Suprapubic skin (tissue), 4 donors: Measurements from ENCODE around the gene MTMR2.

Experiments
- CTCF ChIP-seq, 2 donors: fragments of 200-600 bp in 1 of 2; fragments of 450-650 bp in 1 of 2; sonication (generic) in 1 of 2; IDR thresholded peaks; one replicate each; pipeline ENCODE4 v1.5.1; 2016 to 2019; ENCODE audit warnings: antibody characterized with exemption in 2 of 2, mild to moderate bottlenecking in 1 of 2, moderate library complexity in 1 of 2
- EP300 ChIP-seq: sonication (generic); formaldehyde crosslinking; IDR thresholded peaks from one replicate; pipeline ENCODE4 v1.6.1; 2017; ENCODE audit warnings: antibody characterized with exemption
- POLR2AphosphoS5 ChIP-seq, 3 donors: sonication (generic); formaldehyde crosslinking; IDR thresholded peaks; one replicate each; pipeline ENCODE4 v1.6.1; 2017; ENCODE audit warnings: antibody characterized with exemption in 3 of 3

DNA sequence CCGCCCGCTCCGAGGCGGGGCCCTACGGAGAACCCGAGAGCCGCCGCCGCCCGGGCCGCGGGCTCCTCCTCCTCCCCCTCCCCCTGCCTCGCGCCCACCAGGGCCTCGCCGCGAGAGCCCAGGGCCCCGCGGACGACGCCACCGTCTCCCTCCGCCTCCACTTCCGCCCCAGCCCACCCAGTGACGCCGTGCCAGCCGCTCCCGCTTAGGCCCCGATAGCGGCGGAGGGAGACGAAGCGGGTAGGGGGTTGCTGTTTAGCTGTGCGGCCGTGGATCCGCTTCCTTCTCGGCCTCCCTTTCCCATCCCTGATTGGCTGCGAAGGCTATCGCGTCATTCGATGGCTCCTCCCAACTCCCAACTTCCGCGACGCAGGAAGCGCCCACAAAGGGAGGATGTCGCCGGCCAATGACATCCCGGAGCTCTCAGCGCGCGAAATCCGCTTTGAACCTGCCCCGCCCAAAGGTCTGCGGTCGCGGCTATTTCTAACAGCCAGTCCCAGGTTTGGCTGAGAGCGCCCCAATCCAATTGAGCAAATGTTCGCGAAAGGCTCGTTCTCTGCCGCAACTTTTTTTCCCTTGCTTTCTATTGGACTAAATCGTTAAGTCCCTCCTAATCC is 134.3 kb downstream of the MTMR2 start, which contains the start of gene FAM76B:
- TF ChIP-seq POLR2AphosphoS5 (IDR thresholded peaks at IDR 0.05) = peak; percentile 43 to 97 (median 93)
- no peak for TF ChIP-seq CTCF (IDR thresholded peaks at IDR 0.05)
- no peak for TF ChIP-seq EP300
